Natural killer cell (primary cell): ENCODE data around the gene HPSE2. TPM values are rescaled to one million over a fixed set of nuclear protein-coding genes. Genes with fewer than 3 reads are reported as not detected.

Experiments
- ATAC-seq, 3 donors: fragments of 150-1000 bp in 2 of 3; fragments of 200-7000 bp in 1 of 3; cut with Tn5 transposase; 1 replicate in 1 of 3; 2 replicates in 2 of 3; pipeline ENCODE4 v1.10.0; 2021; ENCODE audit warnings: mild to moderate bottlenecking in 2 of 3, moderate library complexity in 2 of 3
- DNase-seq, 2 donors: peaks; one replicate each; pipeline versions ENCODE4 v3.0.0 to v3.0.0-alpha.2; 2013 to 2021; ENCODE audit warnings: mixed read lengths in 1 of 2
- H3K27ac ChIP-seq: one replicate; pipeline ENCODE4 v1.5.1; 2013; ENCODE audit warnings: mild to moderate bottlenecking, low read length
- H3K27me3 ChIP-seq: one replicate; pipeline ENCODE4 v1.6.1; 2013; ENCODE audit warnings: low read length; ENCODE audit not compliant: control insufficient read depth, insufficient read depth
- H3K36me3 ChIP-seq: one replicate; pipeline ENCODE4 v1.6.1; 2013; ENCODE audit warnings: low read length; ENCODE audit not compliant: control insufficient read depth, insufficient read depth
- H3K4me1 ChIP-seq: one replicate; pipeline ENCODE4 v1.6.1; 2013; ENCODE audit warnings: low read length; ENCODE audit not compliant: control insufficient read depth, insufficient read depth
- H3K4me3 ChIP-seq: one replicate; pipeline ENCODE4 v1.5.1; 2013; ENCODE audit warnings: low read length
- H3K9me3 ChIP-seq: one replicate; pipeline ENCODE4 v1.6.1; 2013; ENCODE audit warnings: low read length; ENCODE audit not compliant: control insufficient read depth, insufficient read depth
- H3K27ac Mint-ChIP-seq, 2 donors: one replicate each; pipeline ENCODE4 v1.8.0; 2022; ENCODE audit warnings: mild to moderate bottlenecking in 2 of 2, mixed read lengths in 2 of 2, moderate library complexity in 1 of 2
- H3K27me3 Mint-ChIP-seq, 2 donors: one replicate each; pipeline ENCODE4 v1.8.0; 2022; ENCODE audit warnings: low read depth in 2 of 2, mixed read lengths in 2 of 2
- H3K36me3 Mint-ChIP-seq: one replicate; pipeline ENCODE4 v1.8.0; 2022; ENCODE audit warnings: mixed read lengths
- H3K4me1 Mint-ChIP-seq, 2 donors: one replicate each; pipeline ENCODE4 v1.8.0; 2022; ENCODE audit warnings: mixed read lengths in 2 of 2
- H3K4me3 Mint-ChIP-seq: one replicate; pipeline ENCODE4 v1.8.0; 2022; ENCODE audit warnings: mild to moderate bottlenecking, moderate library complexity, mixed read lengths
- H3K9me3 Mint-ChIP-seq, 2 donors: one replicate each; pipeline ENCODE4 v1.8.0; 2022; ENCODE audit warnings: mixed read lengths in 2 of 2
- WGBS: methylation state at CpG from one replicate; pipeline ENCODE4 v1.1.7; 2013; ENCODE audit warnings: missing lambda C conversion rate; ENCODE audit not compliant: insufficient coverage; 5-methylcytosine and 5-hydroxymethylcytosine counted together
- intact Hi-C: fragments of 100-400 bp; cut with micrococcal nuclease; formaldehyde crosslinking; loops from one replicate; pipeline ENCODE4 v1.14.2; 2022
- total RNA-seq, 4 donors: library from RNA; stranded (reverse); fragments of 120-200 nt in 1 of 4; gene quantifications; one replicate each; pipeline versions ENCODE4 v1.2.3 to v1.2.4, GENCODE V29; 2013 to 2022
- TF ChIP-seq, protein P1 (sequence below): fragments of 200-600 bp; IDR thresholded peaks from one replicate; pipeline ENCODE4 v1.8.0; 2022; ENCODE audit warnings: antibody characterized with exemption

HPSE2 gene
- total RNA-seq, 3 donors from 2014 or later (not counting 1 experiment from before 2014, with no cell fraction given), result not detected

DNA sequence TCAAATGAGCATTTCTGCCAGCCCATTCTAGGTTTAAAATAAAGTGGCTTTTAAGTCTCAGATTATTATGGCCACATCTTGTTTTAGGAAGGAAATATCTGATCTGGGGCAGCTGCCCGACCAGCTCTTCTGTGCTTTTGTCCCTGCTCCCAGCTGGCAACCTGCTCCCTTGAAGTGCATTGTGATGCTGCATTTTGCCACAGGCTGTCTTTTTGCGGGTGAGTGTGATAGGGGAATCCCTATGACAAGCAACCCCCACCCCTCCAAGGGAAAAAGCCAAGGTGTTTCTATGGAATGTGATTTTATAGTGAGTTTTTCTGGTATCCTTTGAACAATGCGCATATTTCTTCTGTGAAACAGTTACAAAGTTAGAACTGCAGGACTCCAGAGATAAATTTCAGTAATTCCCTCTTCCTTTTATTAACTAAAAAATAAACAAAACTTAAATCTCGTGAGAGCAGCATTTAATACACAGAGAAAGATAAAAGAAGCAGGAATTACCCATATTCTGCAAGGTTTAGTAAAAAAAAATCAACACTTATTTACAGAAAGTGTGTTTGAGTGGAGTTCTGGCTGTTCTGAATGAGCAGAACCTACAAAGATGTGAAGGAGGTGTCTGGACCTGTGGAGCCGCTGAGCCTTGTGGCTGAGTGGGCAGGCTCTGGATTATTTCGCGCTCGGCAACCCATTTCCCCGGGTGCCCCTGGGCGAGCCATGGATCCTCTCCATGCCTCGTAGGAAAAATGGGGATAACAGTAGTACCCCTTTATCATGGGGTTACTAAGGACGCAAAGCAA lies 778.8 kb downstream of the HPSE2 start:
- no peaks in the 10 kb centered on the region for H3K27me3 ChIP-seq
- H3K36me3 ChIP-seq, result no peaks in the 10 kb centered on the region
- ATAC-seq (no peak), DNase-seq (no peak)
- no peak overlapping the region for H3K27ac ChIP-seq
- peaks cover 23 to 38% of the 10 kb centered on the region in 2 donors for H3K27me3 Mint-ChIP-seq
- H3K36me3 Mint-ChIP-seq, result no peaks in the 10 kb centered on the region
- H3K4me1 ChIP-seq, result no peaks in the 10 kb centered on the region
- 90% methylated on average over 10 of the region's 12 CpGs for WGBS
- H3K9me3 ChIP-seq, result no peaks in the 10 kb centered on the region
- no peak overlapping the region for H3K4me3 ChIP-seq
- TF ChIP-seq, protein P1, sequence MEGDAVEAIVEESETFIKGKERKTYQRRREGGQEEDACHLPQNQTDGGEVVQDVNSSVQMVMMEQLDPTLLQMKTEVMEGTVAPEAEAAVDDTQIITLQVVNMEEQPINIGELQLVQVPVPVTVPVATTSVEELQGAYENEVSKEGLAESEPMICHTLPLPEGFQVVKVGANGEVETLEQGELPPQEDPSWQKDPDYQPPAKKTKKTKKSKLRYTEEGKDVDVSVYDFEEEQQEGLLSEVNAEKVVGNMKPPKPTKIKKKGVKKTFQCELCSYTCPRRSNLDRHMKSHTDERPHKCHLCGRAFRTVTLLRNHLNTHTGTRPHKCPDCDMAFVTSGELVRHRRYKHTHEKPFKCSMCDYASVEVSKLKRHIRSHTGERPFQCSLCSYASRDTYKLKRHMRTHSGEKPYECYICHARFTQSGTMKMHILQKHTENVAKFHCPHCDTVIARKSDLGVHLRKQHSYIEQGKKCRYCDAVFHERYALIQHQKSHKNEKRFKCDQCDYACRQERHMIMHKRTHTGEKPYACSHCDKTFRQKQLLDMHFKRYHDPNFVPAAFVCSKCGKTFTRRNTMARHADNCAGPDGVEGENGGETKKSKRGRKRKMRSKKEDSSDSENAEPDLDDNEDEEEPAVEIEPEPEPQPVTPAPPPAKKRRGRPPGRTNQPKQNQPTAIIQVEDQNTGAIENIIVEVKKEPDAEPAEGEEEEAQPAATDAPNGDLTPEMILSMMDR, result no peak
- H3K4me3 Mint-ChIP-seq, result no peak overlapping the region
- no peak overlapping the region for H3K27ac Mint-ChIP-seq
- no peaks in the 10 kb centered on the region for H3K4me1 Mint-ChIP-seq
- no peaks in the 10 kb centered on the region for H3K9me3 Mint-ChIP-seq
- intact Hi-C loops, result no loop called here

- DNase-seq, result no peak
Measured at GRCh38 chr10:98456043-98456570, 779.5 kb downstream of the HPSE2 start.

GRCh38 chr10:98453729-98454128 lies 781.9 kb downstream of the HPSE2 start:
- no peak for ATAC-seq
- no peaks in the 10 kb centered on the region for H3K36me3 Mint-ChIP-seq
- peaks cover 31 to 55% of the 10 kb centered on the region in 2 donors for H3K27me3 Mint-ChIP-seq

More at GRCh38 chr10:98456043-98456570, 779.5 kb downstream of the HPSE2 start:
- no peak overlapping the region for H3K27ac Mint-ChIP-seq
- H3K4me1 Mint-ChIP-seq, result no peaks in the 10 kb centered on the region
- no peaks in the 10 kb centered on the region for H3K36me3 ChIP-seq
- no peak for ATAC-seq
- no peak overlapping the region for H3K27ac ChIP-seq
- TF ChIP-seq, protein P1, result no peak
- H3K36me3 Mint-ChIP-seq, result no peaks in the 10 kb centered on the region
- H3K27me3 Mint-ChIP-seq, result peaks cover 25 to 43% of the 10 kb centered on the region in 2 donors
- H3K27me3 ChIP-seq, result no peaks in the 10 kb centered on the region
- no peaks in the 10 kb centered on the region for H3K4me1 ChIP-seq
- no peaks in the 10 kb centered on the region for H3K9me3 ChIP-seq
- intact Hi-C loops, result no loop called here
- WGBS, result 84% methylated on average over 4 of the region's 4 CpGs
- no peak overlapping the region for H3K4me3 ChIP-seq
- no peak overlapping the region for H3K4me3 Mint-ChIP-seq
- no peaks in the 10 kb centered on the region for H3K9me3 Mint-ChIP-seq

More at GRCh38 chr10:98453729-98454128, 781.9 kb downstream of the HPSE2 start:
- H3K36me3 ChIP-seq, result no peaks in the 10 kb centered on the region
- no peaks in the 10 kb centered on the region for H3K4me1 ChIP-seq
- no peak overlapping the region for H3K27ac Mint-ChIP-seq
- H3K27me3 ChIP-seq, result no peaks in the 10 kb centered on the region
- H3K4me3 Mint-ChIP-seq, result no peak overlapping the region
- DNase-seq, result no peak
- H3K9me3 ChIP-seq, result no peaks in the 10 kb centered on the region
- no peak overlapping the region for H3K4me3 ChIP-seq
- TF ChIP-seq, protein P1, result no peak
- H3K4me1 Mint-ChIP-seq, result no peaks in the 10 kb centered on the region
- 80% methylated on average over 1 of the region's 2 CpGs for WGBS
- H3K27ac ChIP-seq, result no peak overlapping the region
- no peaks in the 10 kb centered on the region for H3K9me3 Mint-ChIP-seq
- intact Hi-C loops, result no loop called here
